ENCODE data around the gene SNRPD2.

GRCh38 chr19:45682117-45682516, 9.6 kb downstream of the SNRPD2 start:
- TF ChIP-seq POLR2A (IDR thresholded peaks at IDR 0.05), result no peak
- TF ChIP-seq CTCF (IDR thresholded peaks at IDR 0.05), result no peak
